Heart left ventricle (tissue), 16 donors: ENCODE results near the gene TUSC2. TPM values are rescaled to one million over a fixed set of nuclear protein-coding genes. Genes with fewer than 3 reads are reported as not detected.

Experiments used
- ATAC-seq, 4 donors: fragments of 200-7000 bp; cut with Tn5 transposase; one replicate each; pipeline ENCODE4 v1.9.1; 2020 to 2022; ENCODE audit warnings: moderate library complexity in 4 of 4, mild to moderate bottlenecking in 3 of 4, moderate number of reproducible peaks in 1 of 4
- DNase-seq, 5 donors: peaks; one replicate each; pipeline ENCODE4 v3.0.0-alpha.2; 2020
- H3K27ac ChIP-seq, 12 donors: fragments of 200-600 bp; sonication (generic) in 4 of 12; one replicate each; pipeline versions ENCODE4 v1.5.0 to v1.8.0; 2016 to 2022; ENCODE audit warnings: mild to moderate bottlenecking in 2 of 12
- H3K27me3 ChIP-seq, 9 donors: fragments of 200-600 bp; sonication (generic) in 2 of 9; one replicate each; pipeline versions ENCODE4 v1.5.1 to v1.8.0; 2016 to 2022; ENCODE audit warnings: mild to moderate bottlenecking in 3 of 9
- H3K36me3 ChIP-seq, 9 donors: fragments of 200-600 bp; sonication (generic) in 2 of 9; one replicate each; pipeline versions ENCODE4 v1.5.0 to v1.8.0; 2018 to 2022; ENCODE audit warnings: mild to moderate bottlenecking in 2 of 9
- H3K4me1 ChIP-seq, 12 donors: fragments of 200-600 bp; sonication (generic) in 4 of 12; one replicate each; pipeline versions ENCODE4 v1.5.0 to v1.8.0; 2016 to 2022; ENCODE audit warnings: mild to moderate bottlenecking in 3 of 12
- H3K4me3 ChIP-seq, 12 donors: fragments of 200-600 bp; sonication (generic) in 4 of 12; one replicate each; pipeline versions ENCODE4 v1.5.0 to v1.8.0; 2017 to 2022; ENCODE audit warnings: mild to moderate bottlenecking in 9 of 12, moderate library complexity in 4 of 12
- H3K9me3 ChIP-seq, 12 donors: fragments of 200-600 bp; sonication (generic) in 4 of 12; one replicate each; pipeline versions ENCODE4 v1.5.0 to v1.8.0; 2016 to 2022; ENCODE audit warnings: mild to moderate bottlenecking in 1 of 12
- CTCF ChIP-seq, 12 donors: fragments of 200-600 bp; sonication (generic) in 4 of 12; IDR thresholded peaks; one replicate each; pipeline versions ENCODE4 v1.5.0 to v1.8.0; 2018 to 2022; ENCODE audit warnings: antibody characterized with exemption in 12 of 12, mild to moderate bottlenecking in 5 of 12
- POLR2A ChIP-seq, 2 donors: fragments of 450-650 bp; IDR thresholded peaks; one replicate each; pipeline ENCODE4 v1.6.1; 2017; ENCODE audit warnings: antibody characterized with exemption in 2 of 2, mild to moderate bottlenecking in 2 of 2, moderate library complexity in 2 of 2
- WGBS, 4 donors: extraction: QIAGEN DNeasy Blood & Tissue Kit in 2 of 4; methylation state at CpG; one replicate each; pipeline versions ENCODE4 v1.1.5 to v1.1.7; 2013 to 2018; 5-methylcytosine and 5-hydroxymethylcytosine counted together
- intact Hi-C, 10 donors: fragments of 100-400 bp; cut with DNase I; formaldehyde crosslinking; loops; one replicate each; pipeline versions ENCODE4 v1.11.1 to v1.14.2; 2022
- polyA plus RNA-seq, 2 donors: library from polyadenylated mRNA; stranded (reverse); fragments of 200-250 nt; gene quantifications; one replicate each; pipeline ENCODE4 v1.2.3, GENCODE V29; 2013
- total RNA-seq, 9 donors: library from RNA; depleted of rRNA in 2 of 9; stranded (reverse); fragments of >200 nt in 2 of 9; fragmentation: NEBNext Ultra II Directional in 3 of 9; extraction: Animal tissue kit (Norgen Biotek cat#: 25700) in 3 of 9; gene quantifications; one replicate each; pipeline versions ENCODE4 v1.1.0 to v1.2.4, GENCODE V29; 2016 to 2023
- donor health status: ischemic (EF 13 %, LVEDD 7.1; RV severe dilation, severe dysfunction).
- donor health status: healthy with polysubstance abuse.
- donor health status: DM: no; HTN: yes; CAD: no.
- donor health status: DM: no; HTN: no; CAD: no.
- donor health status: ischemic (EF 25% LVEDD 6.9; RV normal size, moderate dysfunction).
- donor health status: ischemic (EF 25% LVEDD 5.7; RV mildly dilated, moderate dysfunction).
- donor health status: healthy.
- donor health status: DM: yes; HTN: yes; CAD: no.
- donor health status: ischemic (EF 35%, LVEDD 5.7; RV mildly dilated, moderate dysfunction).
- donor health status: nonischemic (EF 11% LVEDD 7.7; RV severe dilation, severe dysfunction).
- donor health status: DM: yes; HTN: yes; CAD: no.
- donor health status: PGD.
- donor health status: ischemic (EF 29% LVEDD 5.4; RV normal size, mild dysfunction).
- donor health status: nonischemic (EF 23%, LVEDD 6.1; RV moderate dilation, normal function).

TUSC2 gene
- total and polyA plus RNA-seq, 11 donors = 24.5 to 68.1 (median 29.0) TPM

- WGBS, 4 donors = 91 to 93% (median 92%) methylated on average over 10 to 13 of the region's 13 CpGs
- H3K27ac ChIP-seq = peak overlapping the region in 1 of 12 donors; percentile 98
- no peak for TF ChIP-seq CTCF (IDR thresholded peaks at IDR 0.05)
- no peak for TF ChIP-seq POLR2A (IDR thresholded peaks at IDR 0.05)
Measured at GRCh38 chr3:50341996-50342650, 14.1 kb upstream of the TUSC2 start.

GRCh38 chr3:50341537-50341936, 13.5 kb upstream of the TUSC2 start:
- Histone ChIP-seq H3K4me3 (peak overlapping the region; percentile 30 to 97 (median 64)), H3K27me3 (peaks cover 0 to 4% (median 0%) of the 10 kb centered on the region in 9 donors), H3K9me3 (no peaks in the 10 kb centered on the region), H3K27ac (peak overlapping the region in 11 of 12 donors; percentile 62 to 100 (median 98)), H3K36me3 (no peaks in the 10 kb centered on the region), H3K4me1 (peaks cover 4 to 61% (median 48%) of the 10 kb centered on the region in 12 donors)
- ATAC-seq = no peak
- no peak for TF ChIP-seq POLR2A (IDR thresholded peaks at IDR 0.05)
- TF ChIP-seq CTCF (IDR thresholded peaks at IDR 0.05) = no peak
- WGBS, 4 donors = 90 to 100% (median 94%) methylated on average over 9 of the region's 9 CpGs
- peak in 1 of 5 donors; percentile 55 for DNase-seq
- intact Hi-C loops = loop anchor here in 1 of 10 donors (10.0 kb wide), 1 partner anchor 1043 kb away; the partner anchor contains the start of gene MANF

More at GRCh38 chr3:50341996-50342650, 14.1 kb upstream of the TUSC2 start:
- no peaks in the 10 kb centered on the region for H3K36me3 ChIP-seq
- DNase-seq = no peak
- H3K27me3 ChIP-seq = peaks cover 0 to 4% (median 0%) of the 10 kb centered on the region in 9 donors
- H3K4me3 ChIP-seq = peak overlapping the region in 1 of 12 donors; percentile 95
- ATAC-seq = no peak
- no peaks in the 10 kb centered on the region for H3K9me3 ChIP-seq
- intact Hi-C loops = loop anchor here in 1 of 10 donors (10.0 kb wide), 1 partner anchor 1043 kb away; the partner anchor contains the start of gene MANF
- H3K4me1 ChIP-seq = peaks cover 4 to 61% (median 48%) of the 10 kb centered on the region in 12 donors

DNA sequence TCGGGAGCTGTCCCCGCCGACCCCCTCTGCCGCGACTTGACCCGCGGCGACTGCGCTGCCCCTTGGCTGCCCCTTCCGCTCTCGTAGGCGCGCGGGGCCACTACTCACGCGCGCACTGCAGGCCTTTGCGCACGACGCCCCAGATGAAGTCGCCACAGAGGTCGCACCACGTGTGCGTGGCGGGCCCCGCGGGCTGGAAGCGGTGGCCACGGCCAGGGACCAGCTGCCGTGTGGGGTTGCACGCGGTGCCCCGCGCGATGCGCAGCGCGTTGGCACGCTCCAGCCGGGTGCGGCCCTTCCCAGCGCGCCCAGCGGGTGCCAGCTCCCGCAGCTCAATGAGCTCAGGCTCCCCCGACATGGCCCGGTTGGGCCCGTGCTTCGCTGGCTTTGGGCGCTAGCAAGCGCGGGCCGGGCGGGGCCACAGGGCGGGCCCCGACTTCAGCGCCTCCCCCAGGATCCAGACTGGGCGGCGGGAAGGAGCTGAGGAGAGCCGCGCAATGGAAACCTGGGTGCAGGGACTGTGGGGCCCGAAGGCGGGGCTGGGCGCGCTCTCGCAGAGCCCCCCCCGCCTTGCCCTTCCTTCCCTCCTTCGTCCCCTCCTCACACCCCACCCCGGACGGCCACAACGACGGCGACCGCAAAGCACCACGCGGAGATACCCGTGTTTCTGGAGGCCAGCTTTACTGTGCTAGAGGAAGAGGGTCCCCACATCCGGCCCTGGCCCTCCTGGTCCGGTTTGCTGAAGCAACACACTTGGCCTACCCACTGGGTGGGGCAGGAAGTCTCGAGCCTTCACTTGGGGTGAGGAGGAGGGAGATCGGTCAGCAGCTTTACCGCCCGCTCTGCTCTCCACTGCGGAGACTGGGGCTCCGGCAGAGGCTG, 12.7 kb upstream of the TUSC2 start, which contains the start of gene RASSF1:
RASSF1 (minus strand) TSS at position 389 of the 882 bp plus-strand sequence; CDS start at position 358, 31 bp downstream.
- Histone ChIP-seq H3K36me3 (no peaks in the 10 kb centered on the region), H3K27me3 (peaks cover 0 to 4% (median 0%) of the 10 kb centered on the region in 9 donors), H3K9me3 (no peaks in the 10 kb centered on the region), H3K27ac (peak within 1 kb of the TSS; percentile 62 to 100 (median 98)), H3K4me3 (peak within 1 kb of the TSS; percentile 30 to 97 (median 64)), H3K4me1 (peaks cover 10 to 63% (median 50%) of the 10 kb centered on the region in 12 donors)
- TF ChIP-seq POLR2A (IDR thresholded peaks at IDR 0.05) (peak; percentile 30 to 82), CTCF (IDR thresholded peaks at IDR 0.05) (no peak)
- ATAC-seq (peak in 3 of 4 donors; percentile 34 to 56 (median 51)), DNase-seq (peak; percentile 84 to 90 (median 86))
- WGBS, 4 donors = 7 to 22% (median 10%) methylated on average over 25 to 85 of the region's 85 CpGs
- intact Hi-C loops = loop anchor here in 1 of 10 donors (10.0 kb wide), 1 partner anchor 1044 kb away; the partner anchor contains the start of gene MANF
